RWPE2 (cell line): ENCODE results near the gene TIRAP.

ENCODE experiments used
- ATAC-seq: fragments of 200-7000 bp; cut with Tn5 transposase; 3 replicates; pipeline ENCODE4 v1.9.1; 2021; ENCODE audit warnings: low read depth
- DNase-seq: peaks from one replicate; pipeline ENCODE4 v3.0.0-alpha.2; 2020; ENCODE audit warnings: low spot score
- H3K27ac ChIP-seq: fragments of 450-650 bp; 2 replicates; pipeline ENCODE4 v1.5.1; 2017; ENCODE audit warnings: mild to moderate bottlenecking; ENCODE audit not compliant: poor library complexity, severe bottlenecking
- H3K27me3 ChIP-seq: fragments of 250-450 bp; sonication (Bioruptor Pico); 2 replicates; pipeline ENCODE4 v1.5.1; 2021; ENCODE audit warnings: mild to moderate bottlenecking, moderate library complexity; ENCODE audit not compliant: insufficient read depth, poor library complexity, severe bottlenecking
- H3K36me3 ChIP-seq: fragments of 250-450 bp; sonication (Bioruptor Pico); 2 replicates; pipeline ENCODE4 v1.5.1; 2020; ENCODE audit warnings: low read depth, mild to moderate bottlenecking, moderate library complexity
- H3K4me1 ChIP-seq: fragments of 250-450 bp; sonication (Bioruptor Pico); 2 replicates; pipeline ENCODE4 v1.5.1; 2021; ENCODE audit warnings: mild to moderate bottlenecking, moderate library complexity; ENCODE audit not compliant: insufficient read depth, poor library complexity, severe bottlenecking
- H3K4me3 ChIP-seq: fragments of 250-450 bp; sonication (Bioruptor Pico); 2 replicates; pipeline ENCODE4 v1.5.1; 2021; ENCODE audit warnings: mild to moderate bottlenecking, moderate library complexity; ENCODE audit not compliant: severe bottlenecking
- H3K9me3 ChIP-seq: fragments of 250-450 bp; sonication (Bioruptor Pico); 2 replicates; pipeline ENCODE4 v1.5.1; 2021; ENCODE audit warnings: mild to moderate bottlenecking, moderate library complexity; ENCODE audit not compliant: severe bottlenecking
- TF ChIP-seq, protein P1 (sequence below): fragments of 450-650 bp; IDR thresholded peaks from one replicate; pipeline ENCODE4 v1.5.1; 2017; ENCODE audit warnings: mild to moderate bottlenecking, moderate library complexity; ENCODE audit not compliant: poor library complexity, severe bottlenecking

The TIRAP gene

DNA sequence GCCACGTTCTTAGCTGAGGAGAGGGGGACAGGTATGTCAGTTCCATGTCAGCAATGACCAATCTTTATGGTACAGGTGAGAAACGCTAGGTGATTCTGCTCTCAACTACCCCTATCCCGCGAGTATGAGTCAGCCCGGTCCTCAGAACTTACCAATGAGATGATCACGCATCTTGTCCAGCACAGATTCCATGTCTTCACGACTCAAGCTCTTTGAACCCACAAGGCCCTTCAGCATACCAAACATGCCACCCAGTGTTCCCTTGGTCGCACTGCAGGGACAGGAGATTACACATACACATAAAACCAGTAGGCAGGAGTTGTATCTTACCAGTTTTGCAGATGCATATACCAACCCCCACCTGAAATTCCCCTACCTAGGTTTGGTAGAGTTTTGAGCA, 17.1 kb upstream of the TIRAP start:
- Histone ChIP-seq H3K27me3 (no peaks in the 10 kb centered on the region), H3K4me3 (no peak overlapping the region), H3K4me1 (no peaks in the 10 kb centered on the region), H3K36me3 (peaks cover 53% of the 10 kb centered on the region), H3K27ac (no peak overlapping the region), H3K9me3 (no peaks in the 10 kb centered on the region)
- ATAC-seq (no peak), DNase-seq (no peak)
- TF ChIP-seq, protein P1, sequence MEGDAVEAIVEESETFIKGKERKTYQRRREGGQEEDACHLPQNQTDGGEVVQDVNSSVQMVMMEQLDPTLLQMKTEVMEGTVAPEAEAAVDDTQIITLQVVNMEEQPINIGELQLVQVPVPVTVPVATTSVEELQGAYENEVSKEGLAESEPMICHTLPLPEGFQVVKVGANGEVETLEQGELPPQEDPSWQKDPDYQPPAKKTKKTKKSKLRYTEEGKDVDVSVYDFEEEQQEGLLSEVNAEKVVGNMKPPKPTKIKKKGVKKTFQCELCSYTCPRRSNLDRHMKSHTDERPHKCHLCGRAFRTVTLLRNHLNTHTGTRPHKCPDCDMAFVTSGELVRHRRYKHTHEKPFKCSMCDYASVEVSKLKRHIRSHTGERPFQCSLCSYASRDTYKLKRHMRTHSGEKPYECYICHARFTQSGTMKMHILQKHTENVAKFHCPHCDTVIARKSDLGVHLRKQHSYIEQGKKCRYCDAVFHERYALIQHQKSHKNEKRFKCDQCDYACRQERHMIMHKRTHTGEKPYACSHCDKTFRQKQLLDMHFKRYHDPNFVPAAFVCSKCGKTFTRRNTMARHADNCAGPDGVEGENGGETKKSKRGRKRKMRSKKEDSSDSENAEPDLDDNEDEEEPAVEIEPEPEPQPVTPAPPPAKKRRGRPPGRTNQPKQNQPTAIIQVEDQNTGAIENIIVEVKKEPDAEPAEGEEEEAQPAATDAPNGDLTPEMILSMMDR, result no peak

GRCh38 chr11:126267650-126268049, 15.2 kb upstream of the TIRAP start:
- TF ChIP-seq, protein P1, result no peak
- Histone ChIP-seq H3K27ac (peak overlapping the region; percentile 36), H3K4me3 (peak overlapping the region; percentile 70), H3K27me3 (no peaks in the 10 kb centered on the region), H3K4me1 (no peaks in the 10 kb centered on the region), H3K36me3 (peaks cover 51% of the 10 kb centered on the region), H3K9me3 (no peaks in the 10 kb centered on the region)
- no peak for ATAC-seq
- DNase-seq, result no peak

DNA sequence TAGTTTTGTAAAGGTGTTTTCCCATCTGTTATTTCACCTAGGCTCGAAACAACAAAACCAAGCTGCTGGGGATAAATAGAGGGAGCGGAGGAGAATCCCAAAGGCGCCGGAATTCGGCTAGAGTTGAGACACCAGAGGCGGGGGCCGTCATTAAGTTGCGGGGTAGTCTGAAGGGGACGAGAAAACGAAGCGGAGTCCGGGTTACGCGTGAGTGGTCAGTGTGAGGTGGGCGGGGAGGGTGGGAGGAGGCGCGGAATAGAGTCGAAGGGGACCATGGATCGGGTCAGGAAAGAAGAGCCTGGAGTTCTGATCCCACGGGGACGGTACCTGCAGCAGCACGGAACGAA, 14.6 kb upstream of the TIRAP start:
- ATAC-seq (peak; percentile 19), DNase-seq (no peak)
- TF ChIP-seq, protein P1, result no peak
- Histone ChIP-seq H3K4me1 (no peaks in the 10 kb centered on the region), H3K4me3 (peak overlapping the region; percentile 70), H3K27ac (peak overlapping the region; percentile 36), H3K9me3 (no peaks in the 10 kb centered on the region), H3K36me3 (peaks cover 50% of the 10 kb centered on the region), H3K27me3 (no peaks in the 10 kb centered on the region)

- peak; percentile 96 for ATAC-seq
- peak; percentile 99 for DNase-seq
- Histone ChIP-seq H3K4me1 (no peaks in the 10 kb centered on the region), H3K27me3 (no peaks in the 10 kb centered on the region), H3K36me3 (peaks cover 50% of the 10 kb centered on the region), H3K9me3 (no peaks in the 10 kb centered on the region), H3K27ac (peak within 1 kb of the TSS; percentile 36), H3K4me3 (peak within 1 kb of the TSS; percentile 70)
- TF ChIP-seq, protein P1, result no peak
Observed at GRCh38 chr11:126268708-126269579, 13.9 kb upstream of the TIRAP start, which contains the start of the genes FOXRED1 and SRPRA. TSS of gene FOXRED1 (plus strand) at chr11:126269154. CDS start at chr11:126269207, 53 bp downstream. TSS of gene SRPRA (minus strand) at chr11:126268895. CDS start at chr11:126268804, 91 bp downstream.

DNA sequence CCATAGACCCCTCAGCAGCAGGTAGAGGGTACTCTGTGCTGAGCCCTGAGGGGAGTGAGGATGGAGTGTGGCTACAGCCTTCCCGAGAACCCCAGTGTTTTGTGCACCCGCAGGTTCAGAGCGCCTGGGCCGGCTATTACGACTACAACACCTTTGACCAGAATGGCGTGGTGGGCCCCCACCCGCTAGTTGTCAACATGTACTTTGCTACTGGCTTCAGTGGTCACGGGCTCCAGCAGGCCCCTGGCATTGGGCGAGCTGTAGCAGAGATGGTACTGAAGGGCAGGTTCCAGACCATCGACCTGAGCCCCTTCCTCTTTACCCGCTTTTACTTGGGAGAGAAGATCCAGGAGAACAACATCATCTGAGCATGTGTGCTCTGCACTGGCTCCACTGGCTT, 5.6 kb upstream of the TIRAP start:
- Histone ChIP-seq H3K9me3 (no peaks in the 10 kb centered on the region), H3K4me1 (no peaks in the 10 kb centered on the region), H3K27ac (no peak overlapping the region), H3K36me3 (peaks cover 31% of the 10 kb centered on the region), H3K4me3 (no peak overlapping the region), H3K27me3 (no peaks in the 10 kb centered on the region)
- TF ChIP-seq, protein P1, result no peak
- DNase-seq, result no peak
- no peak for ATAC-seq
